IgD-negative memory B cell (primary cell): ENCODE data around the gene DAPK2. TPM values are rescaled to one million over a fixed set of nuclear protein-coding genes. Genes with fewer than 3 reads are reported as not detected.
A peak's percentile ranks its signal among the peaks of the same experiment; 100 is the strongest.

ENCODE experiments used
- H3K27ac Mint-ChIP-seq, 3 donors: one replicate each; pipeline ENCODE4 v1.8.0; 2020 to 2022; ENCODE audit warnings: mild to moderate bottlenecking in 3 of 3, mixed read lengths in 3 of 3, moderate library complexity in 1 of 3
- H3K27me3 Mint-ChIP-seq: one replicate; pipeline ENCODE4 v1.8.0; 2021; ENCODE audit warnings: mixed read lengths
- H3K36me3 Mint-ChIP-seq: one replicate; pipeline ENCODE4 v1.8.0; 2020; ENCODE audit warnings: mild to moderate bottlenecking, mixed read lengths
- H3K4me1 Mint-ChIP-seq, 3 donors: one replicate each; pipeline ENCODE4 v1.8.0; 2020 to 2022; ENCODE audit warnings: mixed read lengths in 3 of 3, mild to moderate bottlenecking in 1 of 3
- H3K4me3 Mint-ChIP-seq, 4 donors: one replicate each; pipeline ENCODE4 v1.8.0; 2020 to 2022; ENCODE audit warnings: mild to moderate bottlenecking in 4 of 4, mixed read lengths in 4 of 4, moderate library complexity in 3 of 4
- H3K9me3 Mint-ChIP-seq, 3 donors: one replicate each; pipeline ENCODE4 v1.8.0; 2020 to 2021; ENCODE audit warnings: mixed read lengths in 3 of 3, mild to moderate bottlenecking in 1 of 3
- polyA plus RNA-seq: library from polyadenylated mRNA; unstranded; fragments of 300-500 nt; fragmentation: Illumina TruSeq; gene quantifications from one replicate; pipeline ENCODE4 v1.2.3, GENCODE V29; 2021

DAPK2 gene
- polyA plus RNA-seq, 1 donor from 2014 or later, result 7.7 TPM

DNA sequence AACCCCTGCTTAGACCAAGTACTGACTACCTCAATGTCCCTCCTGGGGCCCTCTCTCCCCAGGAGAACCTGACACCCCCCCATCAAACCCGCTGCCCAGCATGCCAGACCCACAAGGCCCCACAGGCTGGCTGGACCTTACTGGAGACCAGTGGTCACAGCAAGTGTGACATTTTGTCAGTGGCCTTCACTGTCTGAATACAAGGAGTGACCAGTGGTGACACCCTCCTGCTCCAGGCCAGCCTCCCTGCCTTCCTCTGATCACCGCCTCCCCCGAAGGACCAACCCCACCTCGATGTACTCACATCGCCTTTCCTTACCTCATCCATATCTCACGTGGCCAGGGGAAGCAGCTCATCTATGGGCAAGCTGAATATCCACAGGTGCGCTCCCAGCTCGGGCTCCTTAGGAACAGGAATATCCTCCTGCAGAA, 150.5 kb downstream of the DAPK2 start:
- Mint-ChIP-seq H3K27me3 (peaks cover 6% of the 10 kb centered on the region), H3K4me3 (no peak overlapping the region), H3K4me1 (peaks cover 36 to 44% (median 40%) of the 10 kb centered on the region in 3 donors), H3K36me3 (peaks cover 3% of the 10 kb centered on the region), H3K9me3 (no peaks in the 10 kb centered on the region), H3K27ac (peak overlapping the region in 1 of 3 donors; percentile 76)

DNA sequence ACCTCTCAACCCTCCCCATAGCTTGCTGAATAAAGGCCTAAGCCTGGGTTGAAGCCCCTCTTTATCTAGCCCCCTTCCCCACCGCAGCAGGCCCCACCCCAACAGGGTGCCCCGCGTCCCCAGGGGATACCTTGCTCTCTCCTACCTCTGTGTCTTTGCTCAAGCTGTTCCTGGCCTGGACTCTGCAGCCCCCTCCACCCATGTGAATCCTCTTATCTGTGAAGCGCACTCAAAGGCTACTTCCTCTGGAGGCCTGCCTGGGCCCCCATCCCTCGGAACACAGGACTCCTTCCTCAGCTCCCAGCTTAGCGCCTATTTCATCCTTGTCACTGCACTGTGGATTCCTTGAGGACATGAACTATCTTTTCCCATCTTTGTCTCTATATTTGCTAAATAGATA, 151.1 kb downstream of the DAPK2 start:
- Mint-ChIP-seq H3K9me3 (no peaks in the 10 kb centered on the region), H3K4me3 (peak overlapping the region in 1 of 4 donors; percentile 58), H3K27me3 (peaks cover 6% of the 10 kb centered on the region), H3K27ac (peak overlapping the region in 1 of 3 donors; percentile 16), H3K36me3 (peaks cover 3% of the 10 kb centered on the region), H3K4me1 (peaks cover 32 to 44% (median 38%) of the 10 kb centered on the region in 3 donors)

DNA sequence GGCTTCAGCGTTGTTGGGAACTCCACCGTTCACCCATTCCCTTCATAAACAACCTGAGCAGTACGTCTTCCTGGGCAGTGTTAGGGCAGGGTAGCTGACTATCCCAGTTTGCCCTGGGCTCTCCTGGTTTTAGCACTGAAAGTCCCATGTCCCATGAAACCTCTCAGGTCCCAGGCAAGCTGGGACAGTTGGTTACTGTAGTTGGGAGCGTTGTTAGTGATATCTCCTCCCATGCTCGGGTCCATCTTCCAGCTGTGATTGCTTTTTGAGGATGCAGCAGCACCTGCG, 151.7 kb downstream of the DAPK2 start:
- peaks cover 31 to 44% (median 37%) of the 10 kb centered on the region in 3 donors for H3K4me1 Mint-ChIP-seq
- H3K4me3 Mint-ChIP-seq, result no peak overlapping the region
- peaks cover 3% of the 10 kb centered on the region for H3K36me3 Mint-ChIP-seq
- peaks cover 6% of the 10 kb centered on the region for H3K27me3 Mint-ChIP-seq
- no peaks in the 10 kb centered on the region for H3K9me3 Mint-ChIP-seq
- H3K27ac Mint-ChIP-seq, result no peak overlapping the region

DNA sequence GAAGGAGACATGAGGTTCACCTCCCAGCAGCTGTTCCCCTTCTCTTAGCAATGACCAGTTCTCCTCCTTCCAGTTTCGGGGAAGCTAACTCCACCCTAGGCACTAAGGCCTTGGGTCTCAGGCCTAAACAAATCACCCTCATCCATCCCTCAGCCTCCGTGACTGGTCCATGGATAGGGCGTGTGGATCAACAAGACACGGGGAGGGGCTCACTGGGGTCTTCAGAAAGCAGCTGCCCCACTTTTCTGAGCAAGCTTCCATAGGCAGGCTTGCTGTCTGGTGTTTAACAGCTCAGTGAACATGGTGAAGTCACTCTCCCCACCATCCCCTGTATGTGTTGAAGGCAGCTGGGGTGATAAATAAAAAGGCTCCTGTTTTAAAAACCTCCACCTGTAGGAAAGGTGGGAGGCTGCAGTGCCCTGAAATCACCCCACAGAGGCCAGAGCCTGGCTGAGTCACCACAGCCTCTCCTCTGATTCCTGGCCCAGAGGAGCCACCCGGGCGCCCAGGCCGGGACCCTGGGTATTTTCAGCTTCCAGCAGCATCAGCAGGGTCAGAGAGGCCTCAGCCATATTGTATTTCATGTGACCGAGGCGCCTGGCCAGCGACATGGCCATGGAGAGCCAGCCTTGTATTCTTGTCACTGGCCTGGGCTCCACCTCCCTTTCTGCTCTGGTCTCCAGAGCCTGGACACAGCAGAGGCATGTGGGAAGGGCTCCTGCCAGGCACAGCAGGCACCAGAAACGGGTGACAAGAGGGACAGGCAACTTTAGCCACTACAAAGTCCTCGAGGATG, 152.2 kb downstream of the DAPK2 start:
- Mint-ChIP-seq H3K36me3 (peaks cover 3% of the 10 kb centered on the region), H3K27me3 (peaks cover 6% of the 10 kb centered on the region), H3K4me3 (no peak overlapping the region), H3K9me3 (no peaks in the 10 kb centered on the region), H3K4me1 (peaks cover 31 to 42% (median 35%) of the 10 kb centered on the region in 3 donors), H3K27ac (peak overlapping the region in 1 of 3 donors; percentile 31)

DNA sequence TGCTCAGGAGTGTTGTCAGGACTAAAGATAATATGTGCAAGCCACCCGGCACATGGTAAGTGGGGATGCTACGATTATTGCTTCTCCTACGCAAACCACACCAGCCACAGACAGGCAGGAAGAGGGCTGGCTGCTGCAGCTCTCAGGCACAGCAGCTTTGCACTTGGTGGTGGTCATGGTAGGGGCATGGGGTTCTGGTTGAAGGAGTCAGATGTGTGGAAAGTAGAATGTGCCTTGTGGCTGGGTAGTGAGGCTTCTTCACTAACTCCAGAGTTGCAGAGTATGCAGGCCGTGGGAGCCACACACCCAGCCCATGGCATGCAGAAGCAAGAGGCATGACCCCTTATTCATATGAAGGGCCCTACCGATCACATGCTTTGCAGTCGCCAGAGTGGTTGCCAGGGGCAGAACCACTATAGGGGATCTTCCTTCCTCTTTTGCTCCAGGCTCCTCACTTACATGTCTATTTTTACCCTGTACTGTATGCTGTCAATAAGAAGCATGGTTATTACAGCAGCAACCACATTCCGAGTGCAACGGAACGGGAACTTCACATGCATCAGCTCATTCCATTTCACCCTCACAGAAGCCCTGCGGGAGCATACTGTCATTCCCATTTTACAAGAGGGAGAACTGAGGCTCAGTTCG, 153.4 kb downstream of the DAPK2 start:
- Mint-ChIP-seq H3K9me3 (no peaks in the 10 kb centered on the region), H3K27ac (peak overlapping the region in 1 of 3 donors; percentile 53), H3K36me3 (peaks cover 3% of the 10 kb centered on the region), H3K27me3 (peaks cover 6% of the 10 kb centered on the region), H3K4me1 (peaks cover 31 to 42% (median 34%) of the 10 kb centered on the region in 3 donors), H3K4me3 (peak overlapping the region in 3 of 4 donors; percentile 4 to 50 (median 46))

- Mint-ChIP-seq H3K9me3 (no peaks in the 10 kb centered on the region), H3K36me3 (peaks cover 3% of the 10 kb centered on the region), H3K27ac (no peak overlapping the region), H3K27me3 (peaks cover 6% of the 10 kb centered on the region), H3K4me1 (peaks cover 26 to 37% (median 33%) of the 10 kb centered on the region in 3 donors), H3K4me3 (no peak overlapping the region)
These were observed 154.5 kb downstream of the DAPK2 start for GRCh38 chr15:63891768-63892133.

- Mint-ChIP-seq H3K9me3 (no peaks in the 10 kb centered on the region), H3K4me3 (peak overlapping the region in 2 of 4 donors; percentile 43 to 55), H3K27me3 (peaks cover 6% of the 10 kb centered on the region), H3K36me3 (peaks cover 3% of the 10 kb centered on the region), H3K4me1 (peaks cover 26 to 33% (median 32%) of the 10 kb centered on the region in 3 donors), H3K27ac (peak overlapping the region in 1 of 3 donors; percentile 10)
These were observed 155.1 kb downstream of the DAPK2 start for GRCh38 chr15:63891079-63891767.

DNA sequence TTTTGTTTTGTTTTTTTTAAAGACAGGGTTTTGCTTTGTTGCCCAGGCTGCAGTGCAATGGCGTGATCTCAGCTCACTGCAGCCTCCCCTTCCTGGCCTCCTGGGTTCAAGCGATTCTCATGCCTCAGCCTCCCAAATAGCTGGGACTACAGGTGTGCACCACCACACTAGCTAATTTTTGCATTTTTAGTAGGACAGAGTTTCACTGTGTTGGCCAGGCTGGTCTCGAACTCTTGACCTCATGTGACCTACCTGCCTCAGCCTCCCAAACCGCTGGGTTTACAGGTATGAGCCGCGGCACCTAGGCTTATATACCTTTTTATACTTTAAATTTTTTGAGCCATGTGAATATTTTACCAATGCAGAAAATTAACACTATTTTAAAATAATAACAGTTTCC, 155.7 kb downstream of the DAPK2 start:
- H3K27ac Mint-ChIP-seq, result peak overlapping the region in 1 of 3 donors; percentile 10
- H3K4me3 Mint-ChIP-seq, result peak overlapping the region in 1 of 4 donors; percentile 12
- H3K36me3 Mint-ChIP-seq, result peaks cover 3% of the 10 kb centered on the region
- H3K27me3 Mint-ChIP-seq, result peaks cover 6% of the 10 kb centered on the region
- peaks cover 26 to 30% (median 30%) of the 10 kb centered on the region in 3 donors for H3K4me1 Mint-ChIP-seq
- no peaks in the 10 kb centered on the region for H3K9me3 Mint-ChIP-seq

DNA sequence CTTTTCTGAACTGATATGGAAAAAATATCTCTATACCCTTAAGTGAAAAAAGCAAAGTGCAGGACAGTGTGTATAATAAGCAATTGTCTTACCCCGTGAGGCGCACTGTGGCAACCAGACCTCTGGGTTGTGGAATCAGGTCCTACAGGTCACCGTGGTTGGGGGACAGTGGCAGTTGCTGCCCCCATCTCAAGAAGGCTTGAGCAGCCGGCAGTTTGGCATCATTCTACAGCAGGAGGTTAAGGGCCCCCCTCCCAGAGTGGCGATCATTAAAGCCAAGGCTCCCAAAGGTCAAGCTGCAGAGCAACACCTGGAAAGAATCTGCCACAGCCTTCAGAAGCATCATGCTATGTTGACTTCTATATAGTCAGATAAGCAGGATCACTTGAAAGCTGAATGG, 156.5 kb downstream of the DAPK2 start:
- Mint-ChIP-seq H3K4me1 (peaks cover 26 to 29% (median 26%) of the 10 kb centered on the region in 3 donors), H3K9me3 (no peaks in the 10 kb centered on the region), H3K27me3 (peaks cover 6% of the 10 kb centered on the region), H3K36me3 (no peaks in the 10 kb centered on the region), H3K27ac (no peak overlapping the region), H3K4me3 (peak overlapping the region in 1 of 4 donors; percentile 10)

DNA sequence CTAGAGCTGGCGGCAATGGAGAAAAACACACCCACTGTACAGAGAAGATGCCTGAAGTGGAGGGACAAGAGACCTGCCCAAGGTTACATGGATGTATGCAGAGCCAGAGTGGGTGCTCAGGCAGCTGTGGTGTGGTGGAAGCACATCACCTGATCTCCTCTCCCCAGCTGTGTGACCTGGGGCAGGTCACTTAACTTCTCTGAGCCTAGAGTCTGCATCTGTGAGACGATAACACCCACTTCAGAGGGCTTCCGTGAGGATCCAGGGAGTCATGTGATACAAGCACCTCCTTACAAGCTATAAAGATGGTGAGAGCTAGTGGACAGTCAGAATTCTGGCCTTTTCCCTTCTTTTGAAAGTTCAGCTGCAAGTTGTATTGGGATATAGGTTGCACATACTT, 157.5 kb downstream of the DAPK2 start:
- Mint-ChIP-seq H3K27me3 (peaks cover 6% of the 10 kb centered on the region), H3K36me3 (no peaks in the 10 kb centered on the region), H3K4me1 (peaks cover 26 to 31% (median 28%) of the 10 kb centered on the region in 3 donors), H3K4me3 (no peak overlapping the region), H3K27ac (no peak overlapping the region), H3K9me3 (no peaks in the 10 kb centered on the region)

DNA sequence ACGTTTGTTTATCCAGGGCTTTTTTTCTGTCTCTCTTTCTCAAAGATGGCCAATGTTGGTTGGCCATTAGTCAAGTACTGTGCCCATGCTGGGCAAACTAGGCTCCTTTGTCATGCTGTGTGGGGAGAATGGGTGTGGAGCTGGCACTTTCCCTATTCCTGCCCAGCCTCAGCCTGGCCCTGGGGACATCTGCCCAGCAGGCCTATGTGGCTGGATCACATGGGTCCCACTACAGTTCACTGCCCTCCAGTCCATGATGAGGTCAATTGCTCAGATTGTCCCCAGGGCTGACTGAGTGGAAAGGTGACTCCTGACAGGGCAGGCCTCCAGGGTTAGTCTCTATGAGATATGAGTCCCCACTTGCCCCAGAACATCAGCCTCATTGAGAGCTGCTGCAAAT, 158.1 kb downstream of the DAPK2 start:
- H3K9me3 Mint-ChIP-seq, result no peaks in the 10 kb centered on the region
- no peak overlapping the region for H3K4me3 Mint-ChIP-seq
- peaks cover 20 to 27% (median 21%) of the 10 kb centered on the region in 3 donors for H3K4me1 Mint-ChIP-seq
- no peaks in the 10 kb centered on the region for H3K36me3 Mint-ChIP-seq
- peaks cover 4% of the 10 kb centered on the region for H3K27me3 Mint-ChIP-seq
- no peak overlapping the region for H3K27ac Mint-ChIP-seq

GRCh38 chr15:63887630-63888029, 158.7 kb downstream of the DAPK2 start:
- Mint-ChIP-seq H3K9me3 (no peaks in the 10 kb centered on the region), H3K27ac (no peak overlapping the region), H3K4me1 (peaks cover 15 to 26% (median 16%) of the 10 kb centered on the region in 3 donors), H3K27me3 (no peaks in the 10 kb centered on the region), H3K4me3 (no peak overlapping the region), H3K36me3 (no peaks in the 10 kb centered on the region)

DNA sequence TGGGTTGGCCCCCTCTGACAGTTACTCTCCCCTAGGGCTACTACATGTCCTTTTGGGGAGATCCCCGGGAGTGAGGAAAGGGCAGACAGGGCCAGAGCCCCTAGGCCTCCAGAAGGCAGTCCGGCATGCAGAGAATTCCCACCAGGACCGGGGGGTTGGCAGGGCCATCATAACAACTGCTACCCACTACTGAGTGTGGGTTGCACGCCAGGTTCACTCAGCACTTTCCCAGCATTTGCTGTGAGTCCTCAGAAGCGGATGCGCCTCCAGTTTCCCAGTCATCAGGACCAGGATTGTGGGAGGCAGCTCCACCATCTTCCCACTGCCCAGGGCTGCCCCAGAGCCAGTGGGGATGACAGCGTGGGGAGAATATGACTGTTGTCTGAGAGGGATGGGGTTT, 161.3 kb downstream of the DAPK2 start:
- peaks cover 11 to 25% (median 13%) of the 10 kb centered on the region in 3 donors for H3K4me1 Mint-ChIP-seq
- no peaks in the 10 kb centered on the region for H3K27me3 Mint-ChIP-seq
- no peak overlapping the region for H3K4me3 Mint-ChIP-seq
- H3K9me3 Mint-ChIP-seq, result no peaks in the 10 kb centered on the region
- no peaks in the 10 kb centered on the region for H3K36me3 Mint-ChIP-seq
- no peak overlapping the region for H3K27ac Mint-ChIP-seq

DNA sequence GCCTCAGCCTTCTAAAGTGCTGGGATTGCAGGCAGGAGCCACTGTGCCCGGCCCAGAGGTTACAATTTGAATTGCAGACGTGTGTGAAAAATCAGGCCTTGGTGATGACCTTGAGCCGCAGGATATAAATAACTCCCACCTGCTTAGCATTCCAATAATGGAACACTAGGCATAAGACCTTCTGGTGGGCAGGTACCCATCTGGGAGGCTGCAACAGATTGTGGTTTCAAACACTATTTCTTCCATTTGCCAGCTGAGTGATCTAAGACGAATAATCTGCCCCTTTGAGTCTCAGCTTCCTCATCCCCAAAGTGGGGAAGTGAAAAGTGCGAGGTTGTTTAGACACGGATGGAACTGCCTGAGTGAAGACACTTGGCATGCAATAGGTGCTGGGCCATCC, 164.9 kb downstream of the DAPK2 start:
- Mint-ChIP-seq H3K36me3 (peaks cover 2% of the 10 kb centered on the region), H3K9me3 (no peaks in the 10 kb centered on the region), H3K4me1 (peaks cover 16 to 25% (median 17%) of the 10 kb centered on the region in 3 donors), H3K27ac (peak overlapping the region in 2 of 3 donors; percentile 4 to 29), H3K27me3 (no peaks in the 10 kb centered on the region), H3K4me3 (peak overlapping the region in 2 of 4 donors; percentile 43 to 86)

- H3K4me1 Mint-ChIP-seq, result peaks cover 17 to 25% (median 19%) of the 10 kb centered on the region in 3 donors
- no peaks in the 10 kb centered on the region for H3K9me3 Mint-ChIP-seq
- H3K36me3 Mint-ChIP-seq, result peaks cover 2% of the 10 kb centered on the region
- no peaks in the 10 kb centered on the region for H3K27me3 Mint-ChIP-seq
- H3K4me3 Mint-ChIP-seq, result peak overlapping the region in 1 of 4 donors; percentile 77
- H3K27ac Mint-ChIP-seq, result peak overlapping the region in 1 of 3 donors; percentile 50
These were observed 165.5 kb downstream of the DAPK2 start for GRCh38 chr15:63880744-63881143.
